Activated T-cell treated with anti-CD3 and anti-CD28 coated beads, Interleukin-2, amount 50 U/mL, for 72 hours (primary cell): Measurements from ENCODE around the gene GGN. TPM values are rescaled to one million over a fixed set of nuclear protein-coding genes. Genes with fewer than 3 reads are reported as not detected.
"Not testable (repeated sequence)": the region's sequence is repeated elsewhere in the genome, so short reads cannot be mapped to it uniquely, and the experiment has no call there.

Experiments
- ATAC-seq, 2 donors: fragments of 150-1000 bp; cut with Tn5 transposase; replicated peaks in 1 of 2; 2 replicates each; pipeline ENCODE4 v1.10.0; 2021; ENCODE audit warnings: moderate library complexity in 2 of 2, mild to moderate bottlenecking in 1 of 2
- DNase-seq, 2 donors: peaks; one replicate each; pipeline ENCODE4 v3.0.0; 2021 to 2022; ENCODE audit warnings: mixed read lengths in 1 of 2
- H3K27ac Mint-ChIP-seq: one replicate; pipeline ENCODE4 v1.8.0; 2022; ENCODE audit warnings: mild to moderate bottlenecking, moderate library complexity, mixed read lengths
- H3K27me3 Mint-ChIP-seq: one replicate; pipeline ENCODE4 v1.8.0; 2022; ENCODE audit warnings: low read depth, mixed read lengths
- H3K36me3 Mint-ChIP-seq, 2 donors: one replicate each; pipeline ENCODE4 v1.8.0; 2022; ENCODE audit warnings: mixed read lengths in 2 of 2, mild to moderate bottlenecking in 1 of 2; ENCODE audit not compliant: insufficient read depth in 2 of 2
- H3K4me1 Mint-ChIP-seq: one replicate; pipeline ENCODE4 v1.8.0; 2022; ENCODE audit warnings: low read depth, mixed read lengths
- H3K4me3 Mint-ChIP-seq, 2 donors: one replicate each; pipeline ENCODE4 v1.8.0; 2022; ENCODE audit warnings: mild to moderate bottlenecking in 2 of 2, mixed read lengths in 2 of 2, moderate library complexity in 2 of 2
- H3K9me3 Mint-ChIP-seq, 2 donors: one replicate each; pipeline ENCODE4 v1.8.0; 2022; ENCODE audit warnings: mixed read lengths in 2 of 2
- total RNA-seq, 2 donors: library from RNA; stranded (reverse); gene quantifications; one replicate each; pipeline ENCODE4 v1.2.3, GENCODE V29; 2022

The GGN gene
- total RNA-seq, 2 donors from 2014 or later: 0.43 to 1.4 TPM

DNA sequence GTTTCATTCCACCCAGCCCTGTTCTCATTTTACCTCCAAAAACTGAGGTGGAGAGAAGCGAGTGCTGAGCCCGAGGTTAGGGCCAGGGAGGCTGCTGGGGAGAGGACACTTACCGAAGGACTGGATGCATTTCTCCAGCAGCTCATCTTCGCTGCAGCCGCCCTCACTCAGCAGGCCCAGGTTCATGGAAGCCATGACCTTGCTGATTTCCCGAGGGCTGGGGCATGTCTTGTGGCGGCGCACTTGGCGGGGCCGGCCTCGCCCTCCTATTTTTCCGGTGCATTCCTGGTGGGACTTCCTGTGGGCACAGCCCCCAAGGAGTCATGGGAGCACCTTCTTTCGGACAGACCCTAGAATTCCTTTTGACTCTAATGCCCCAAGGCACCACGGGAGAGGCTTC is 34.0 kb upstream of the GGN start:
- no peaks in the 10 kb centered on the region for H3K36me3 Mint-ChIP-seq

DNA sequence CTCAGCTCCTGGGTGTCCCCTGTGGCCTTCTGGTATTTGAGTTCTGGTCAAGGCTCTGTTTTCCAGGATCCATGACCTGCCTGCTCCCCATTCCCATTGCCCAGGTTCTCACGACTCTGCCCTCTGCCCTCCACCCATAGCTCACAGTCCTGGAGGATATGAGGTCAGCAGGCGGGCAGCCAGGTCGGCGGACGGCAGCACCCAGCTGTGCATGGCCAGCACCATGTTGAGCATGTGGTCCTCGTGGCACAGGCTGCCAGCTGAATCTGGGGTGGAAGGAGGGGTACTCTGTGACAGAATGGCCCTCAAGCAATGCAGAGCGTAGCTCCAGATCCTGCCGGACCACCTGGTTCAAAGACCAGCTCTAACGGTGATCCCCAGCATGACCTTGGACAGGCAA is 33.1 kb upstream of the GGN start:
- Mint-ChIP-seq H3K4me3 (no peak overlapping the region), H3K9me3 (no peaks in the 10 kb centered on the region), H3K27ac (no peak overlapping the region), H3K36me3 (no peaks in the 10 kb centered on the region), H3K4me1 (peaks cover 24% of the 10 kb centered on the region), H3K27me3 (no peaks in the 10 kb centered on the region)
- ATAC-seq: no peak
- DNase-seq: no peak

More for the DNA sequence above, 34.0 kb upstream of the GGN start:
- Mint-ChIP-seq H3K27ac (no peak overlapping the region), H3K4me3 (no peak overlapping the region), H3K27me3 (no peaks in the 10 kb centered on the region), H3K4me1 (peaks cover 29% of the 10 kb centered on the region), H3K9me3 (no peaks in the 10 kb centered on the region)
- ATAC-seq (no peak), DNase-seq (no peak)

- Mint-ChIP-seq H3K27ac (peak overlapping the region; percentile 6), H3K27me3 (no peaks in the 10 kb centered on the region), H3K36me3 (no peaks in the 10 kb centered on the region), H3K9me3 (no peaks in the 10 kb centered on the region), H3K4me1 (peaks cover 24% of the 10 kb centered on the region), H3K4me3 (peak overlapping the region; percentile 82 to 86)
- DNase-seq: peak; percentile 58 to 69
- ATAC-seq: peak; percentile 80 to 88
These were observed 30.0 kb upstream of the GGN start for GRCh38 chr19:38417544-38418506.

GRCh38 chr19:38417146-38417543 is 29.3 kb upstream of the GGN start:
- H3K27ac Mint-ChIP-seq: peak overlapping the region; percentile 6
- no peak for ATAC-seq

DNA sequence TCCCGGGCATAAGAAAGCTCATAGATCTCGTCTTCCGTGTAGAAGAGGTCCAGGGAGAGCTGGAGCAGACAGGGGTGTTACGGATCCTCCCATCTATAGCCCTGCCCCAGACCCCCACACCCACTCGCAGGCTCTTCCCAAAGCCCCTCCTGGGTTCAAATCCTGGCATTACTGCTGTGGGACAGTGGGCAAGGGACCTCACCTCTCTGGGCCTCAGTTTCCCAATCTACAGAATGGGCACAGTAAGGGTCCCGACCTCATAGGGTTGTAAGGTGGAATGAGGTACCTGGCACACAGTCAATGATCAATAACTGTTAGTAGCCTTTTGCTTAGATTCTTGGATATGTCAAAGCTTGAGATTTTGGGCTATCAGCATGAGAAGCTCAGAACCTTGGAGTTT is 25.6 kb upstream of the GGN start:
- Mint-ChIP-seq H3K27ac (no peak overlapping the region), H3K4me1 (peaks cover 19% of the 10 kb centered on the region), H3K27me3 (no peaks in the 10 kb centered on the region), H3K4me3 (no peak overlapping the region), H3K36me3 (peaks cover 0 to 1% of the 10 kb centered on the region in 2 donors), H3K9me3 (no peaks in the 10 kb centered on the region)
- no peak for ATAC-seq
- no peak for DNase-seq

More at GRCh38 chr19:38417146-38417543, 29.3 kb upstream of the GGN start:
- DNase-seq: no peak
- no peaks in the 10 kb centered on the region for H3K9me3 Mint-ChIP-seq
- H3K4me1 Mint-ChIP-seq: peaks cover 24% of the 10 kb centered on the region
- no peaks in the 10 kb centered on the region for H3K27me3 Mint-ChIP-seq
- H3K36me3 Mint-ChIP-seq: no peaks in the 10 kb centered on the region
- H3K4me3 Mint-ChIP-seq: peak overlapping the region; percentile 82 to 86

DNA sequence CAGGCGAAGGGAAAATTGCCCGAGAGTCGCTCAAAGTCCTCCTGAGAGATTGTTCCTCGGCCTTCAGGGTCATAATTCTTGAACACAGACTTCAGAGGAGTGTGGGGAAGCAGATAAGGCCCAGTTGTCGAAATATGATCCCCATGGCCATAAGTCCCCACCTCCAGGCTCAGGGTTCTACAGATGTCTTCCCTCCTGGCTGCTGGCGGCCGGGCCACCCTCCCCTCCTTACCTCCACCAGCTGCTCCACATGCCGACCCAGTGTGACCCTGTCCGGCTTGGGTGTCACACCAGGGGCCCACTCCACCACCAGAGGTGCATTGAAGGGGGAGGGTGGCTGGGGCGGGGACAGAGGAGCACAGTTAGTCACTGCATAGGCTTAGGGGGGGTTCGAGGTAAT is 25.1 kb upstream of the GGN start:
- peaks cover 15% of the 10 kb centered on the region for H3K4me1 Mint-ChIP-seq
- H3K9me3 Mint-ChIP-seq: no peaks in the 10 kb centered on the region
- no peak overlapping the region for H3K27ac Mint-ChIP-seq
- no peak for DNase-seq
- H3K27me3 Mint-ChIP-seq: no peaks in the 10 kb centered on the region
- ATAC-seq: no peak
- no peak overlapping the region for H3K4me3 Mint-ChIP-seq
- H3K36me3 Mint-ChIP-seq: peaks cover 0 to 2% of the 10 kb centered on the region in 2 donors

DNA sequence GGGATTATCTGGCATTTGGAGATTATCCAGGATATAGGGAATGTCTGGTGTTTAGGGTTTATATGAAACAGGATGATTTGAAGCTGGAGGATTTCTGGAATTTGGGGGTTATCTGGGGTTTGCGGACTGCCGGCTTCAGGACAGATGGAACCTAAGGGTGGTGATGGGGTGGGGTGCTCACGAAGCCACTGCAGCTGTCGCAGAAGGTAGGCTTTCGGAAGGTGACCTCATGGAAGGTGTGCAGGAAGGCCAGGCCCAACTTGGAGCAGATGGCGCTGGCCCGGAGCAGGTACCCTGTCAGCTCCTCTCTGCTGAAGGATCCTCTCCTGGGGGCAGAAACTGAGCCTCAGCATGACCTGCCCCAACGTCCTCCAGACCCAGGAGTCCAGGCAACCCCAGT is 24.7 kb upstream of the GGN start:
- H3K4me1 Mint-ChIP-seq: peaks cover 11% of the 10 kb centered on the region
- H3K9me3 Mint-ChIP-seq: no peaks in the 10 kb centered on the region
- H3K36me3 Mint-ChIP-seq: peaks cover 0 to 3% of the 10 kb centered on the region in 2 donors
- H3K4me3 Mint-ChIP-seq: no peak overlapping the region
- no peak overlapping the region for H3K27ac Mint-ChIP-seq
- no peak for DNase-seq
- H3K27me3 Mint-ChIP-seq: no peaks in the 10 kb centered on the region
- no peak for ATAC-seq

- H3K27me3 Mint-ChIP-seq, H3K36me3 Mint-ChIP-seq, DNase-seq, H3K27ac Mint-ChIP-seq, H3K4me3 Mint-ChIP-seq, H3K9me3 Mint-ChIP-seq, ATAC-seq, H3K4me1 Mint-ChIP-seq: not testable (repeated sequence)
These were observed 24.1 kb upstream of the GGN start for GRCh38 chr19:38411898-38412297.

GRCh38 chr19:38411041-38411712 is 23.3 kb upstream of the GGN start:
- H3K4me3 Mint-ChIP-seq: no peak overlapping the region
- no peaks in the 10 kb centered on the region for H3K4me1 Mint-ChIP-seq
- H3K36me3 Mint-ChIP-seq: peaks cover 0 to 8% of the 10 kb centered on the region in 2 donors
- DNase-seq: no peak
- no peaks in the 10 kb centered on the region for H3K27me3 Mint-ChIP-seq
- H3K9me3 Mint-ChIP-seq: no peaks in the 10 kb centered on the region
- H3K27ac Mint-ChIP-seq: no peak overlapping the region
- ATAC-seq: no peak

DNA sequence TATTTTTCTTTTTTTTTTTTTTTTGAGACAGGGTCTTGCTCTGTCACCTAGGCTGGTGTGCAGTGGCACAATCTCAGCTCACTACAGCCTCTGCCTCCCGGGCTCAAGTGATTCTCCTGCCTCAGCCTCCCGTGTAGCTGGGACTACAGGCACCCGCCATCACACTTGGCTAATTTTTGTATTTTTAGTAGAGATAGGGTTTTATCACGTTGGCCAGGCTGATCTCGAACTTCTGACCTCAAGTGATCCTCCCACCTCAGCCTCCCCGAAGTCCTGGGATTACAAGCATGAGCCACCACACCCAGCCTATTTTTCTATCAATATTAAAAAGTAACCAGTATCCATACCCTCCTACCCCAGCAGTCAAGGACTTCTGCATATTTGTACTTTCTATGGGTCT is 22.6 kb upstream of the GGN start:
- not testable (repeated sequence) for H3K27ac Mint-ChIP-seq, H3K36me3 Mint-ChIP-seq, DNase-seq, H3K4me1 Mint-ChIP-seq, H3K27me3 Mint-ChIP-seq, H3K4me3 Mint-ChIP-seq, ATAC-seq, H3K9me3 Mint-ChIP-seq

DNA sequence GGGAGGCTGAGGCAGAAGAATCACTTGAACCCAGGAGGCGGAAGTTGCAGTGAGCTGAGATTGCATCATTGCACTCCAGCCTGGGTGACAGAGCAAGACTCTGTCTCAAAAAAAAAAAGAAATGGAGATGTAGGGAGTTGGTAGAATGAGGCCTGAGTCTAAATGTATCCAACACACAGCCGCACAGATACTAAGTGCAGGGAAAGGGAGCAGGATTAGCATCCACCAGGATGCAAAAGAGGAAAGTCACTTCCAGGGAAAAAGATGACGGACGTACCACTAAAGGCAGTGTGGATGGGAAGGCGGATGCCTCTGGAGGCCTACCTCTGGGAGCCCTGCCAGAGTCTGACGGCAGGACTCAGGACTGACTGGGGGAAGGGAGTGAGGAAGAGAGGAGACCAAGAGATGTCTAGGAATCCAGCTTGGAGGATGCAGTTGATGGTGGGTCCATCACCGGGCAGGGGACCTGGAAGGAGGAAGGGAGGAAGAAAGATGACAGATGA is 21.8 kb upstream of the GGN start:
- Mint-ChIP-seq H3K9me3 (no peaks in the 10 kb centered on the region), H3K4me3 (no peak overlapping the region), H3K27me3 (no peaks in the 10 kb centered on the region), H3K4me1 (peaks cover 7% of the 10 kb centered on the region), H3K27ac (no peak overlapping the region), H3K36me3 (peaks cover 0 to 12% of the 10 kb centered on the region in 2 donors)
- no peak for DNase-seq
- no peak for ATAC-seq

- no peak for DNase-seq
- Mint-ChIP-seq H3K4me1 (peaks cover 16% of the 10 kb centered on the region), H3K4me3 (no peak overlapping the region)
These were observed 17.4 kb upstream of the GGN start for GRCh38 chr19:38405276-38405675.

DNA sequence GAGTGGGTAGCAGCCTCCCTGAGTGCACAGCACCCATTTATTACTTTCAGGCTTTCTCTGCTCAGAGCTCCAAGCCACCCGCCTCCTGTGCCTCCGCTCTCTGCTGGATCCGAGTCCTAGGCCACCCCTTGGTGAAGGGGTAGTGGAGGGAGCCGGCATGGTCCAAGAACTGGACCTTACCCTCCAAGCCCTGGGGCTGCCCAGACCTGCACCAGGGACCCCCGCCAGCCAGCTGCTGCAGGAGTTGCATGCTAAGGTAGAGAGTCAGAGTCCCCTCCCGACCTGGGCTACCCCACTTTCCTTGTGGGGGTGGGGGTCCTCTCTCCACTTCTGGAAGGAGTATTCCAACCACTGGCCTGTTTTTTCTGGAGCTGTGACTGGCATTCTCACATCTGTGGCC is 17.0 kb upstream of the GGN start:
- H3K27ac Mint-ChIP-seq: no peak overlapping the region
- peak overlapping the region; percentile 43 to 96 for H3K4me3 Mint-ChIP-seq
- no peaks in the 10 kb centered on the region for H3K9me3 Mint-ChIP-seq
- DNase-seq (no peak), ATAC-seq (no peak)
- peaks cover 16% of the 10 kb centered on the region for H3K4me1 Mint-ChIP-seq
- H3K36me3 Mint-ChIP-seq: peaks cover 0 to 12% of the 10 kb centered on the region in 2 donors
- peaks cover 7% of the 10 kb centered on the region for H3K27me3 Mint-ChIP-seq

More at GRCh38 chr19:38405276-38405675, 17.4 kb upstream of the GGN start:
- no peak for ATAC-seq
- Mint-ChIP-seq H3K27ac (no peak overlapping the region), H3K36me3 (peaks cover 0 to 12% of the 10 kb centered on the region in 2 donors), H3K9me3 (no peaks in the 10 kb centered on the region), H3K27me3 (peaks cover 3% of the 10 kb centered on the region)
